ENCODE data around the gene TAS1R3.

The TAS1R3 gene

GRCh38 chr1:1308756-1309250 is 22.3 kb upstream of the TAS1R3 start:
- in situ Hi-C loops (cut with HindIII; ENCODE audit: low sequenced_read_pairs): no loop called here

GRCh38 chr1:1309251-1310108 is 21.6 kb upstream of the TAS1R3 start:
- peak overlapping the region; percentile 74 for H3K4me3 ChIP-seq (ENCODE audit: low read depth, low read length)
- no peak for DNase-seq (ENCODE audit: low read depth)
- TF ChIP-seq, protein P1, sequence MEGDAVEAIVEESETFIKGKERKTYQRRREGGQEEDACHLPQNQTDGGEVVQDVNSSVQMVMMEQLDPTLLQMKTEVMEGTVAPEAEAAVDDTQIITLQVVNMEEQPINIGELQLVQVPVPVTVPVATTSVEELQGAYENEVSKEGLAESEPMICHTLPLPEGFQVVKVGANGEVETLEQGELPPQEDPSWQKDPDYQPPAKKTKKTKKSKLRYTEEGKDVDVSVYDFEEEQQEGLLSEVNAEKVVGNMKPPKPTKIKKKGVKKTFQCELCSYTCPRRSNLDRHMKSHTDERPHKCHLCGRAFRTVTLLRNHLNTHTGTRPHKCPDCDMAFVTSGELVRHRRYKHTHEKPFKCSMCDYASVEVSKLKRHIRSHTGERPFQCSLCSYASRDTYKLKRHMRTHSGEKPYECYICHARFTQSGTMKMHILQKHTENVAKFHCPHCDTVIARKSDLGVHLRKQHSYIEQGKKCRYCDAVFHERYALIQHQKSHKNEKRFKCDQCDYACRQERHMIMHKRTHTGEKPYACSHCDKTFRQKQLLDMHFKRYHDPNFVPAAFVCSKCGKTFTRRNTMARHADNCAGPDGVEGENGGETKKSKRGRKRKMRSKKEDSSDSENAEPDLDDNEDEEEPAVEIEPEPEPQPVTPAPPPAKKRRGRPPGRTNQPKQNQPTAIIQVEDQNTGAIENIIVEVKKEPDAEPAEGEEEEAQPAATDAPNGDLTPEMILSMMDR (IDR thresholded peaks at IDR 0.05; ENCODE audit: low read depth, low read length, missing control alignments): no peak
- in situ Hi-C loops (cut with HindIII; ENCODE audit: low sequenced_read_pairs): no loop called here

More at GRCh38 chr1:1308756-1309250, 22.3 kb upstream of the TAS1R3 start:
- H3K4me3 ChIP-seq (ENCODE audit: low read depth, low read length): peak overlapping the region; percentile 74
- TF ChIP-seq, protein P1 (IDR thresholded peaks at IDR 0.05; ENCODE audit: low read depth, low read length, missing control alignments): no peak
- DNase-seq (ENCODE audit: low read depth): no peak

DNA sequence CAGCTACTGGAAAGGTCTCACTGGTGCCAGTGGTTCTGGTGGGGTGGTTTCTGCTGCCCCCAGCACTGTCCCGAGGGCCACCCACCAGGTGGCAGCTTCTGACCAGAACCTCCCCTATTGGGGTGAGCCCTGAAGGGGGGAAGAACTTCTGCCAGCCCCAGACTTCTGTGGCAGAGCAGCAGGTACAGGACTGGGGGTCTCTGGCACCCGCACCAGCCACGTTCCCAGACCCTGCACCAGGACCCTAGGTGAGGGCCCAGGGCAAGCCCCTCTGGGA is 21.0 kb upstream of the TAS1R3 start:
- no peak for DNase-seq (ENCODE audit: low read depth)
- H3K4me3 ChIP-seq (ENCODE audit: low read depth, low read length): no peak overlapping the region
- TF ChIP-seq, protein P1 (IDR thresholded peaks at IDR 0.05; ENCODE audit: low read depth, low read length, missing control alignments): no peak
- in situ Hi-C loops (cut with HindIII; ENCODE audit: low sequenced_read_pairs): no loop called here

DNA sequence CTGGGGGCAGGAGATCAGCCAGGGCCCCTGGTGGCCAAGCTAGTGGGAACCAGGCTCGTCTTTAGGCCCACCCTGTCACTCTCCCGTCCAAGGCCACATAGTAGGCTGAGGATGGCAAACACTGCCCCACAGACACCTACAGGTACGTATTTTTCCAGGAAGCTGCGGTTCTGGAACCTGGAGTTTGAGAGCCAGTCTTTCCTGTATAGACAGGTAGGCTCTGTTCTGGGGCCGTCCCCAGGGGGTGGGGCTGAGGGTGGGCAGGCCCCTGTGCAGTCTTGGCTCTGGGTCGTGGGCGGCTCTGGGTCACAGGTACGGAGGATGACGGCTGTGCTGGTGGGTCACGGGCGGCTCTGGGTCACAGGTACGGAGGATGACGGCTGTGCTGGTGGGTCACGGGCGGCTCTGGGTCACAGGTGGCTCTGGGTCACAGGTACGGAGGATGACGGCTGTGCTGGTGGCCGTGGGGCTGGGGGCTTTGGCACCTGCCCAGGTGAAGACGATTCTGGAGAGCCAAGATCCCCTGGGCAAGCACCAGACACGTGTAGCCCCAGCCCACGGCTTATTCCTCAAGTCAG is 20.5 kb upstream of the TAS1R3 start:
- no peak overlapping the region for H3K4me3 ChIP-seq (ENCODE audit: low read depth, low read length)
- in situ Hi-C loops (cut with HindIII; ENCODE audit: low sequenced_read_pairs): no loop called here
- DNase-seq (ENCODE audit: low read depth): no peak
- TF ChIP-seq, protein P1 (IDR thresholded peaks at IDR 0.05; ENCODE audit: low read depth, low read length, missing control alignments): no peak

GRCh38 chr1:1311107-1312104 is 19.7 kb upstream of the TAS1R3 start:
- TF ChIP-seq, protein P1 (IDR thresholded peaks at IDR 0.05; ENCODE audit: low read depth, low read length, missing control alignments): no peak
- no peak for DNase-seq (ENCODE audit: low read depth)
- in situ Hi-C loops (cut with HindIII; ENCODE audit: low sequenced_read_pairs): no loop called here
- H3K4me3 ChIP-seq (ENCODE audit: low read depth, low read length): no peak overlapping the region
